GM12865 (cell line): Measurements from ENCODE around the gene DLG4.

Experiments
- DNase-seq: peaks from one replicate; pipeline ENCODE4 v3.0.0; 2010; ENCODE audit warnings: low read depth
- H3K4me3 ChIP-seq: 2 replicates; pipeline ENCODE4 v1.5.1; 2011; ENCODE audit warnings: mild to moderate bottlenecking, low read depth, low read length, control low read depth
- TF ChIP-seq, protein P1 (sequence below): IDR thresholded peaks from 2 replicates; pipeline ENCODE4 v1.5.1; 2011; ENCODE audit warnings: low read length, control low read depth, low read depth, inconsistent platforms; ENCODE audit not compliant: insufficient read depth; ENCODE audit errors: missing control alignments

The DLG4 gene

DNA sequence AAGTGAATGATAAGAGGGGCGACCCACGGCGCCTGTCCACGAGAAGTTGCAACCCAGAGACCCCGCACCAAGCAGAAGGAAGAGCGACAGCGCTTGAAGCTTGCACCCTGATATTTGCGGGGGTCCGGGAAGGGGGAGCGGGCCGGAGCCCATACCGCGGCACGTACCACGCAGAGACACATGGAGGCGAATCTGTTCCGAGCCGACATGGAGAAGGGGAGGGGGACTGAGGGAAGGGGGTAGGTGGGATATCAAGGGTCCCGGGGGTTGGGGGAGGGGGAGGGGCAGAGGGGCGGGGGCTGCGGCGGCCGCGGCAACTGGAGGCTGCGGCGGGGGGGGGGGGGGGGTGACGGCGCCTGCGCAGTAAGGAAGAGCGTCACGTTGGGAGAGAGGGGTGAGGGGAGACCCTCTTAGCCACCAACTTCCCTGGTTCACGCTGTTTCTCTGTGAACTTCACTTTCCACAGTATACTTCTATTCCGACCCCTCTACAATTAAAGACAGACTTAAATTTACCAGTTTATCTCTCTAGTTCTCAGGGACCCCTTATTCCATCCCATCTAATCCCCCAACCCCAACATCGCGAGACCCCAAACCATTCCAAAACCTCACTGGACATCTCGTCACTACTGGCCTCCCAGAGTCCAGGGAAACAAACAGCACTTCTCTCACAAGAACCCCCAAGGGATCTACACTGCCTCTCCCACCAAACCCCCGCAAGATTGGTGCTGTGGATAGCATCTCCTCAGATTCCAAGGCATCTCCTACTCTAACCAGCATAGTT lies 8.0 kb downstream of the DLG4 start:
- TF ChIP-seq, protein P1, sequence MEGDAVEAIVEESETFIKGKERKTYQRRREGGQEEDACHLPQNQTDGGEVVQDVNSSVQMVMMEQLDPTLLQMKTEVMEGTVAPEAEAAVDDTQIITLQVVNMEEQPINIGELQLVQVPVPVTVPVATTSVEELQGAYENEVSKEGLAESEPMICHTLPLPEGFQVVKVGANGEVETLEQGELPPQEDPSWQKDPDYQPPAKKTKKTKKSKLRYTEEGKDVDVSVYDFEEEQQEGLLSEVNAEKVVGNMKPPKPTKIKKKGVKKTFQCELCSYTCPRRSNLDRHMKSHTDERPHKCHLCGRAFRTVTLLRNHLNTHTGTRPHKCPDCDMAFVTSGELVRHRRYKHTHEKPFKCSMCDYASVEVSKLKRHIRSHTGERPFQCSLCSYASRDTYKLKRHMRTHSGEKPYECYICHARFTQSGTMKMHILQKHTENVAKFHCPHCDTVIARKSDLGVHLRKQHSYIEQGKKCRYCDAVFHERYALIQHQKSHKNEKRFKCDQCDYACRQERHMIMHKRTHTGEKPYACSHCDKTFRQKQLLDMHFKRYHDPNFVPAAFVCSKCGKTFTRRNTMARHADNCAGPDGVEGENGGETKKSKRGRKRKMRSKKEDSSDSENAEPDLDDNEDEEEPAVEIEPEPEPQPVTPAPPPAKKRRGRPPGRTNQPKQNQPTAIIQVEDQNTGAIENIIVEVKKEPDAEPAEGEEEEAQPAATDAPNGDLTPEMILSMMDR = no peak
- H3K4me3 ChIP-seq = no peak overlapping the region
- no peak for DNase-seq

DNA sequence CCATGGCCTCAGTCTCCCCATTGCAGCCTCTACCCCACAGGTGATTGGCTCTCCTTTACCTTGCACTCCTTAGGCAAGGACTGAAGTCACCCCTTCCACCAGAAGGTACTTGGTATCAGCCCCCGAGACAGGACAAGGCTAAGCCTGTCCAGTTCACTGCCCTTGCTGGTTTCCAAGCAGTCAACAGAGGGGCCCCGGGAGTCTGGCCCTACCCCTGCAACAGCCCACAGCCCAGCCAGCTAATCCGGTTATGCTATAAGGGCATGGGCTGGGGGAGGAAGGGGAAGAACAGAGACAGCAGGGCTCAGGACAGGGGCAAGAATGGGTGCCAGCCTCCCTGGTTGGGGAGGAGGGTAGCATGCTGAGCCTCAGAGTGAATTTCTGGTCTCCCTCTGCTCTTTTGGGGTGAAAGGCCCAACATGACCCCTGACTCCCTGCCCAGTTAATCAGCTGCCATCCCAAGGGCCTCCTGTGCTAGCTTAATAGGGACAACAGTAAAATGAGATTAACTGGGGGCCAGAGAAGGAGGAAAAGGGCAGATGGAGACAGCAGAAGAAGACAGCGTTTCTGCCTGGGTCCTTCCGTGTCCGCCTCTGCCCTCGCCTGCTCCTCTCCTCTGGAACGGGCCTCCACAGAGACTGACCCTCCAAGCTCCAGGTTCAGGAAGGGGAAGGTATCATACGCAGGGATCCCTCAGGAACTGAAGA lies 10.7 kb downstream of the DLG4 start:
- DNase-seq = no peak
- H3K4me3 ChIP-seq = no peak overlapping the region
- TF ChIP-seq, protein P1 = no peak

- no peak overlapping the region for H3K4me3 ChIP-seq
- TF ChIP-seq, protein P1 = no peak
- DNase-seq = no peak
Measured at GRCh38 chr17:7208027-7208571, 11.5 kb downstream of the DLG4 start.

DNA sequence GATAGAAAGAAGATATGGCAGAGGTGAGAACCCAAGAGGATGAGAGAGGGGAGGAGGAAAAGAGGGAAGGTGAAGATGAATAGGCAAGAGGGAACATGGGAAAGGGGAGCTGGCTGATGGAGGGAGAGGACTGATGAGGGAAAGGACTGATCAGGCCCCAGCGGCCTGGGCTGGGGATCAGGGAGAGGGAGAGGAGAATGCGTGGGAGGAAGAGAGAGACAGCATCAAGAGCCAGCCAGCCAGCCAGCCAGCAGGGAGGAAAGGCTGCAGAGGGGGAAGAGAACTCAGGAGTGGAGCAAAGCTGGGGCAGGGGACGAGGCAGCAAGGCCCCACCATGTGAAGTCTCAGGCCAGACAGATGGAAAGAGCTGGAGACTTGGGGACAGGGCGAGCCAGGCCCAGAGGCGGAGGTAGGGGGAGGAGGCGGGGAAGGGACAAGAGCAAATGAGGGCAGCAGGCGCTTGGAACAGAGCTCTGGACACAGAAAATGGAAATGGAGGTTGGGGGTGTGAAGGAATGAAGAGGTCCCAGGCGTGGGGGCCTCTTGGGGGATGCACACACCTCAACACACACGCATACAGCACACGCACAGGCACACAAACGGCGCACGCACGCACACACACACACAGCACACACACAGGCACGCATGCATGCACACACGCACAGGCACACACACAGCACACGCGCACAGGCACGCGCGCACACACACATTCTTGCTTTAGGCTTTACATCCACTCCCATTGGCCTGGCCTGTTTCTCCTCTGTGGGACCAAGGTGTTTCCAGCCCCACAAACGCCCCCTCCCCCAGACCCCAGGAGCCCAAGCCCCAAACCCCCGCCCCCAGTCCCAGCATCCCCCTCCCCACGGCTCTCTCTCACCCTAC lies 12.3 kb downstream of the DLG4 start:
- TF ChIP-seq, protein P1 = no peak
- no peak for DNase-seq
- no peak overlapping the region for H3K4me3 ChIP-seq

DNA sequence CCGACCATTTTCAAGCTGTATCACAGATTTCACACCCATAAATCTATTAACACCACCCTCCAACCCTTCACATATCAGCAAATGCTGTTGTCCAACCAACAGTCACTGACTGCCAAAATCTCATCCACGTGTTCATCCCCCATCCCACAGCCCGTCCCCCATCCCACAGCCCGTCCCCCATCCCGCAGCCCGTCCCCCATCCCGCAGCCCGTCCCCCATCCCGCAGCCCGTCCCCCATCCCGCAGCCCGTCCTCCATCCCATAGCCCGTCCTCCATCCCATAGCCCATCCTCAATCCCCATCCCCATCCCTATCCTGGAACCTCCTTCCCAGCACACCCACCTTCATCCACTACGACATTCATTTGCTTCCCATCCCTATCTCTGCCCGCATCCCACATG lies 14.1 kb downstream of the DLG4 start:
- DNase-seq = no peak
- H3K4me3 ChIP-seq = peak overlapping the region; percentile 41
- TF ChIP-seq, protein P1 = no peak

GRCh38 chr17:7204828-7205461 lies 14.7 kb downstream of the DLG4 start:
- DNase-seq = peak; percentile 92
- TF ChIP-seq, protein P1 = no peak
- peak overlapping the region; percentile 41 for H3K4me3 ChIP-seq
